Thoracic aorta (tissue), 2 donors: ENCODE measurements around the gene MYZAP. TPM values are rescaled to one million over a fixed set of nuclear protein-coding genes. Genes with fewer than 3 reads are reported as not detected.

ENCODE experiments used
- ATAC-seq: fragments of 150-250 bp; one replicate; pipeline ENCODE4 v1.8.0; 2017; ENCODE audit warnings: low read depth; ENCODE audit not compliant: insufficient number of reproducible peaks, low FRiP score
- DNase-seq: peaks from one replicate; pipeline ENCODE4 v3.0.0-alpha.2; 2020; ENCODE audit warnings: low spot score
- H3K27ac ChIP-seq, 2 donors: fragments of 200-600 bp; sonication (generic); 1 replicate in 1 of 2; 2 replicates in 1 of 2; pipeline ENCODE4 v1.5.1; 2016; ENCODE audit warnings: mild to moderate bottlenecking in 2 of 2, moderate library complexity in 2 of 2
- H3K27me3 ChIP-seq: fragments of 200-600 bp; sonication (generic); replicated peaks from 2 replicates; pipeline ENCODE4 v1.6.0; 2016; ENCODE audit warnings: mild to moderate bottlenecking; ENCODE audit not compliant: insufficient read depth
- H3K36me3 ChIP-seq: fragments of 200-600 bp; sonication (generic); one replicate; pipeline ENCODE4 v1.5.1; 2016
- H3K4me1 ChIP-seq, 2 donors: fragments of 200-600 bp; sonication (generic); 1 replicate in 1 of 2; 2 replicates in 1 of 2; pipeline versions ENCODE4 v1.5.1 to v1.6.0; 2016; ENCODE audit warnings: low read depth in 2 of 2, mild to moderate bottlenecking in 1 of 2; ENCODE audit not compliant: control insufficient read depth in 1 of 2
- H3K4me3 ChIP-seq: fragments of 200-600 bp; sonication (generic); 2 replicates; pipeline ENCODE4 v1.5.1; 2016; ENCODE audit warnings: mild to moderate bottlenecking
- H3K9me3 ChIP-seq: fragments of 200-600 bp; sonication (generic); 2 replicates; pipeline ENCODE4 v1.5.1; 2016
- CTCF ChIP-seq: fragments of 200-600 bp; sonication (generic); IDR thresholded peaks from one replicate; pipeline ENCODE4 v1.5.1; 2019; ENCODE audit warnings: antibody characterized with exemption
- total RNA-seq, 2 donors: library from RNA; depleted of rRNA; stranded (reverse); fragments of >200 nt; gene quantifications; one replicate each; pipeline versions ENCODE4 v1.1.0 to v1.2.3, GENCODE V29; 2016

MYZAP gene
- total RNA-seq, 2 donors from 2014 or later = 3.8 to 6.8 TPM

- no peak for TF ChIP-seq CTCF
- H3K27ac ChIP-seq = peak overlapping the region; percentile 96
Measured at GRCh38 chr15:57708047-57708446, 116.3 kb downstream of the MYZAP start.

GRCh38 chr15:57718309-57718708 lies 126.6 kb downstream of the MYZAP start:
- no peaks in the 10 kb centered on the region for H3K27me3 ChIP-seq
- no peak for TF ChIP-seq CTCF
- peaks cover 0 to 6% of the 10 kb centered on the region in 2 donors for H3K4me1 ChIP-seq
- H3K27ac ChIP-seq = no peak overlapping the region
- no peak for DNase-seq
- peaks cover 10% of the 10 kb centered on the region for H3K36me3 ChIP-seq
- no peak for ATAC-seq
- H3K4me3 ChIP-seq = no peak overlapping the region
- H3K9me3 ChIP-seq = no peaks in the 10 kb centered on the region

More at GRCh38 chr15:57708047-57708446, 116.3 kb downstream of the MYZAP start:
- H3K36me3 ChIP-seq = peaks cover 24% of the 10 kb centered on the region
- peak overlapping the region; percentile 75 for H3K4me3 ChIP-seq
- no peaks in the 10 kb centered on the region for H3K27me3 ChIP-seq
- ATAC-seq = no peak
- H3K9me3 ChIP-seq = no peaks in the 10 kb centered on the region
- no peak for DNase-seq
- H3K4me1 ChIP-seq = peaks cover 17 to 48% of the 10 kb centered on the region in 2 donors

GRCh38 chr15:57720867-57721266 lies 129.2 kb downstream of the MYZAP start:
- peaks cover 3% of the 10 kb centered on the region for H3K36me3 ChIP-seq
- no peak overlapping the region for H3K27ac ChIP-seq
- ATAC-seq (no peak), DNase-seq (no peak)
- no peak for TF ChIP-seq CTCF
- no peaks in the 10 kb centered on the region for H3K27me3 ChIP-seq
- no peaks in the 10 kb centered on the region for H3K9me3 ChIP-seq
- no peaks in the 10 kb centered on the region for H3K4me1 ChIP-seq
- H3K4me3 ChIP-seq = no peak overlapping the region

GRCh38 chr15:57726411-57726810 lies 134.7 kb downstream of the MYZAP start:
- H3K36me3 ChIP-seq = no peaks in the 10 kb centered on the region
- ATAC-seq (no peak), DNase-seq (no peak)
- no peaks in the 10 kb centered on the region for H3K9me3 ChIP-seq
- no peak overlapping the region for H3K4me3 ChIP-seq
- H3K4me1 ChIP-seq = no peaks in the 10 kb centered on the region
- TF ChIP-seq CTCF = no peak
- no peaks in the 10 kb centered on the region for H3K27me3 ChIP-seq
- no peak overlapping the region for H3K27ac ChIP-seq

GRCh38 chr15:57727031-57727430 lies 135.3 kb downstream of the MYZAP start:
- H3K4me1 ChIP-seq = no peaks in the 10 kb centered on the region
- H3K36me3 ChIP-seq = no peaks in the 10 kb centered on the region
- no peak for ATAC-seq
- no peak overlapping the region for H3K27ac ChIP-seq
- DNase-seq = no peak
- H3K9me3 ChIP-seq = no peaks in the 10 kb centered on the region
- H3K4me3 ChIP-seq = no peak overlapping the region
- TF ChIP-seq CTCF = no peak
- no peaks in the 10 kb centered on the region for H3K27me3 ChIP-seq
